ENCODE data around the gene FLYWCH2.

Gene FLYWCH2

GRCh38 chr16:2915196-2915929, 32.3 kb downstream of the FLYWCH2 start:
- DNase-seq (ENCODE audit: low spot score), result no peak
- CTCF ChIA-PET, result no interaction called here
- no peak for TF ChIP-seq CTCF (conservative IDR thresholded peaks at IDR 0.05; ENCODE audit: low read depth)
- POLR2A ChIA-PET (ENCODE audit: low non-redundant PET), result no interaction called here
- peak overlapping the region; percentile 95 for H3K27ac ChIP-seq

GRCh38 chr16:2919511-2920255, 36.7 kb downstream of the FLYWCH2 start:
- TF ChIP-seq CTCF (conservative IDR thresholded peaks at IDR 0.05; ENCODE audit: low read depth), result peak; percentile 87
- POLR2A ChIA-PET (ENCODE audit: low non-redundant PET), result interaction anchor here (0.5 to 0.7 kb wide), 3 partner anchors 14 to 1464 kb away, joined by 3 to 6 read pairs (median 3); partner anchors contain the start of gene FLYWCH2
- DNase-seq (ENCODE audit: low spot score), result peak; percentile 55
- CTCF ChIA-PET, result interaction anchor here (0.7 to 1.1 kb wide), 6 partner anchors 8 to 49 kb away, joined by 3 to 13 read pairs (median 6); partner anchors contain the start of gene FLYWCH1
- H3K27ac ChIP-seq, result peak overlapping the region; percentile 95

- DNase-seq (ENCODE audit: low spot score), result no peak
- H3K27ac ChIP-seq, result peak overlapping the region; percentile 72; the same call in 1 of the 2 replicates
- CTCF ChIA-PET, result no interaction called here
- TF ChIP-seq CTCF (conservative IDR thresholded peaks at IDR 0.05; ENCODE audit: low read depth), result no peak
- POLR2A ChIA-PET (ENCODE audit: low non-redundant PET), result no interaction called here
Observed at GRCh38 chr16:2923481-2923880, 40.5 kb downstream of the FLYWCH2 start.

- no peak for TF ChIP-seq CTCF (conservative IDR thresholded peaks at IDR 0.05; ENCODE audit: low read depth)
- peak overlapping the region; percentile 72 for H3K27ac ChIP-seq
- DNase-seq (ENCODE audit: low spot score), result peak; percentile 16
- ChIA-PET POLR2A (ENCODE audit: low non-redundant PET) (no interaction called here), CTCF (interaction anchor here (0.6 to 0.7 kb wide), 3 partner anchors 35 to 44 kb away, joined by 3 to 5 read pairs (median 3); partner anchors contain the start of gene KREMEN2)
Observed at GRCh38 chr16:2924901-2925755, 42.1 kb downstream of the FLYWCH2 start.

- H3K27ac ChIP-seq, result peak overlapping the region; percentile 72
- DNase-seq (ENCODE audit: low spot score), result no peak
- ChIA-PET POLR2A (ENCODE audit: low non-redundant PET) (no interaction called here), CTCF (interaction anchor here (0.5 to 1.8 kb wide), 6 partner anchors 17 to 152 kb away, joined by 3 to 13 read pairs (median 3); no protein-coding TSS in a partner anchor)
- no peak for TF ChIP-seq CTCF (conservative IDR thresholded peaks at IDR 0.05; ENCODE audit: low read depth)
Observed at GRCh38 chr16:2925951-2926649, 43.1 kb downstream of the FLYWCH2 start.

Measured in RWPE1 (cell line).